HG02870 (cell line): Measurements from ENCODE around the gene LRRK1.

Source experiments
- ATAC-seq: cut with Tn5 transposase; IDR thresholded peaks from one replicate; pipeline ENCODE4 v1.9.1; 2021; ENCODE audit warnings: mild to moderate bottlenecking, moderate library complexity; ENCODE audit not compliant: unreplicated experiment

The LRRK1 gene

DNA sequence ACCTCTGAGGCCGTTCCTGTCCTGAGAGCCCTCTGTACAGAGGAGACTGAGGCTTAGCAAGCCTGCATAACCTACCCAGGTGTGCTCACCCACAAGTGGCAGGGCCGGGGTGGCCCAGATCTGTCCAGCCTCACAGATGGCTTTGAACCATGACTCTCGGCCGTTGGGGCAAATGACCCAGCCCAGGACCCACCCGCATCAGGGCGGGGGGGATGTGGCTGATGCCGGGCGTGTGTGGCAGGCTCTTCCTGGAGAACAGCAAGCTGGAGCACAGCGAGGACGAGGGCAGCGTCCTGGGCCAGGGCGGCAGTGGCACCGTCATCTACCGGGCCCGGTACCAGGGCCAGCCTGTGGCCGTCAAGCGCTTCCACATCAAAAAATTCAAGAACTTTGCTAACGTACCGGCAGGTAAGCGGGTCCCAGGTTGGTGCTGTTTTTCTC, 133.5 kb downstream of the LRRK1 start:
- ATAC-seq = no peak

DNA sequence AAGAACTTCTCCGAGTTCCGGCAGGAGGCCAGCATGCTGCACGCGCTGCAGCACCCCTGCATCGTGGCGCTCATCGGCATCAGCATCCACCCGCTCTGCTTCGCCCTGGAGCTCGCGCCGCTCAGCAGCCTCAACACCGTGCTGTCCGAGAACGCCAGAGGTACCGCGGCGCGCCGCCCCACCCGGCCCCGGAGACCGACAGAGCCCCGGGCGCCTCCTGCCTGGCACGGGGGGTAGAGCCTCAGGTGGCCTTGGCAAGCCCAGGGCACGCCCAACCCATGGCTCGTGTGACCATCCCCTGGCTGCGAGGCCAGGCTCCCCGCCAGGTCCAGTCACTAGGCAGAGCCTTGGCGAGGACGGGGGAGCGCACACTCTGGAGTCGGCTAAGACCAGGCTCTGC, 134.1 kb downstream of the LRRK1 start:
- no peak for ATAC-seq

DNA sequence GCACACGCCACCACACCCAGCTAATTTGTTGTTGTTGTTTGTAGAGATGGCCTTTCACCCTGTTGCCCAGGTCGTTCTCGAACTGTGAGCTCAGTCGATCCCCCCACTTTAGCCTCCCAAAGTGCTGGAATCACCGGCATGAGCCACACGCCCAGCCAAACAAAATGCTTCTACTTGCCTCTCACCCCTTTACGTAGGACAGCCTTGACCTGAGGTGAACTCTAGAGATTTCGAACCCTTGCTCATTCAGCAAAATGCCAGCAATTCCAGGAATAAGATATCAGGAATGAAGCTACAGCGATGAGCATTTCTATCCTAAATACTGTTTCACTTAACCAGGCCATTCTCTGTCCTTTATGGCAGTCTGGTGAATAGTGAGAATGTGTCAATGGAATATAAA, 135.0 kb downstream of the LRRK1 start:
- ATAC-seq = no peak

DNA sequence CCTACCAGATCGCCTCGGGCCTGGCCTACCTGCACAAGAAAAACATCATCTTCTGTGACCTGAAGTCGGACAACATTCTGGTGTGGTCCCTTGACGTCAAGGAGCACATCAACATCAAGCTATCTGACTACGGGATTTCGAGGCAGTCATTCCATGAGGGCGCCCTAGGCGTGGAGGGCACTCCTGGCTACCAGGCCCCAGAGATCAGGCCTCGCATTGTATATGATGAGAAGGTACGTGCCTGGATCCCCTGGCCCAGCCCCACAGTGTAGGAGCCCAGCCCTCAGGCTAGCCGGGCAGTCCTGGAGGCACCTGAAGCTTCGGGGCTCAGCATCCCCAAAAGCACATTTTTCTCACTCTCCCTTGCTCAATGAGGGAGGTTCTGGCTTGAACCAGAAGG, 135.8 kb downstream of the LRRK1 start:
- no peak for ATAC-seq

DNA sequence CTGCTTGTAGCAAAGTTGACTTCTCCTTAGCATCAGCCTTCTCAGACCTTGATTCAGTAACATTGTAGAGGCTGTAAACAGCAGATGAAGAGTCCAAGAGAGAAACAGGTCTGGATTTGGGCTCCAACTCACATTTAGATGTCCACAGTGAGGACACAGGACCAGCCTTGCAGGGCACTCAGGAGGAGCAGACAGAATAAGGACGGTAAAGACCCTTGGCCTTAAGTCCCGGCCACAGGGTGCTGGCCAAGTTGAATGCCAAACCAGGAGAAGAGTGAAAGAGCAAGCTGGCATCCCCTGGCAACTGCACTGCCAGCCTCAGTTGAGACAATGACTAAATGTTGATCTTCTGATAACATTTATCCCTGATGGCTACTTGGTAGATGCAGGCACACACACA, 136.3 kb downstream of the LRRK1 start:
- ATAC-seq = no peak

DNA sequence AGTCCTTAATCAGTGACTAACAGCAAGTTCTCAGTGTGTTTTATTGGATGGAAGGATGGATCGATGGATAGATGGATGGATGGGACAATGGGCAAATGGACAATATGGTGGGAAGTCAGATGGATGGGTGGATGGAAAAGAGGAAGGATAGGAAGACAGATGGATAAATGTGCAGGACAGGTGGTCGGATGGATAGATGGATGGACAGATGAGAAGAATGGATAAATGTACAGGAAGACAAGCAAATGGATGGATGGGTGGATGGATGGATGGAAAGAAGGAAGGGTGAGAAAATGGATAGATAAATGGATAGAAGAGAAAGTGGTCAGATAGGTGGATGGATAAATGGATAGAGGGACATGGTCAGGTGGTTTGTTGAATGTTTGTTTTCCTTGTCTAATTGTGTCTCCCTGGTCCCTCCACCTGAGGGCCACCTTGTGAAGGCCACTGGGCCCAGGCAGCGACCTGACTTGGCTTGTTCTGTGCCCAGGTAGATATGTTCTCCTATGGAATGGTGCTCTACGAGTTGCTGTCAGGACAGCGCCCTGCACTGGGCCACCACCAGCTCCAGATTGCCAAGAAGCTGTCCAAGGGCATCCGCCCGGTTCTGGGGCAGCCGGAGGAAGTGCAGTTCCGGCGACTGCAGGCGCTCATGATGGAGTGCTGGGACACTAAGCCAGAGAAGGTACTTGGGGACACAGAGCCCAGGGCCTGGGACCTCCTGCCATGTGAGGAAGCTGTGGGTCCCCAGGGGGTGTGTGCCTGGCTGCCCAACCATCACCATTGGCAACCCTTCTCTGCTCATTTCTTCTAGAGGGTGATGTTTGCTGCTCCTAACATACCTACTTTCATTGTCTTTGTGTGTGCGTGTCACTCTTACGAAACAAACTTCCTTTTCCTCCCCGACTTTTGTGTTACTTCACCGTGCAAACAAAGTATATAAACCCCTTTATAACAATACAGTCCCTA, 137.5 kb downstream of the LRRK1 start:
- ATAC-seq = no peak

DNA sequence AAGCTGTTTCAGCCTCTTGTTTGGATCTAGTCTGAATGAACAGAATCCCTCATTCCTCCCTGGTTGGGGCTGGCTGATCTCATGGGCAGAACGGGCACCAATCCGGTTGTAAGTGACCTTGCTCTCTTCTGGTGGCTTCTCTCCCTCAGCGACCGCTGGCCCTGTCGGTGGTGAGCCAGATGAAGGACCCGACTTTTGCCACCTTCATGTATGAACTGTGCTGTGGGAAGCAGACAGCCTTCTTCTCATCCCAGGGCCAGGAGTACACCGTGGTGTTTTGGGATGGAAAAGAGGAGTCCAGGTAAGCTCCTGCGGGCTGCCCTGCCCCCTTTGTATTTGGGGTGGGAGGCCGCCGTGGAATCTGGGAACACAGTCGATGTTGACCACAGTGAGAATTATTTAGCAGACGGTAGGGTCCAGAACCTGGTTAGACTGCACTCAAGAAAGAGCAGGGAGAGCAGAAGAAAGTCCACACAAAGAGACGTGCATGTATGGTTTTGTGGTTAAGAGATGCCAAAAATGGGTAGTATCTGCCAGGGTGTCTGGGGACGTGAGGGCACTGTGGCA, 138.8 kb downstream of the LRRK1 start:
- no peak for ATAC-seq

DNA sequence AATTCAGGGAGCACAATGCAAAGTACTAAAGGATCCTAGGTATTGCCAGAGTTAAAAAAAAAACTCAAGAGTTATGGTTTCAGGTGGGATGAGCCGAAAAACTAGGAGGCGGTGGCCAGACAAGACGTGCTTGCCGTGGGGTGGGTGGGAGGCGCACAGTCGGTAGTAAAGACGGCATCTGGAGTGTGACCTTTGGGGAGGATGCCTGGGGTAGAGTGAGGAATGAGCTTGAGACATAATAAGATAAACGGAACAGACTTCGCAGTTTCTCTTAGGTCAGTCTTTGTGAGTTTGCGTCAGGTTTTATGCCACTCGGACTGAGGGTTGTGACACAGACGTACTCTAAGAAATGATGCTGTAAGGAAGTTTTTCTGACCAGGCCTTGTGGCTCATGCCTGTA, 139.6 kb downstream of the LRRK1 start:
- no peak for ATAC-seq

DNA sequence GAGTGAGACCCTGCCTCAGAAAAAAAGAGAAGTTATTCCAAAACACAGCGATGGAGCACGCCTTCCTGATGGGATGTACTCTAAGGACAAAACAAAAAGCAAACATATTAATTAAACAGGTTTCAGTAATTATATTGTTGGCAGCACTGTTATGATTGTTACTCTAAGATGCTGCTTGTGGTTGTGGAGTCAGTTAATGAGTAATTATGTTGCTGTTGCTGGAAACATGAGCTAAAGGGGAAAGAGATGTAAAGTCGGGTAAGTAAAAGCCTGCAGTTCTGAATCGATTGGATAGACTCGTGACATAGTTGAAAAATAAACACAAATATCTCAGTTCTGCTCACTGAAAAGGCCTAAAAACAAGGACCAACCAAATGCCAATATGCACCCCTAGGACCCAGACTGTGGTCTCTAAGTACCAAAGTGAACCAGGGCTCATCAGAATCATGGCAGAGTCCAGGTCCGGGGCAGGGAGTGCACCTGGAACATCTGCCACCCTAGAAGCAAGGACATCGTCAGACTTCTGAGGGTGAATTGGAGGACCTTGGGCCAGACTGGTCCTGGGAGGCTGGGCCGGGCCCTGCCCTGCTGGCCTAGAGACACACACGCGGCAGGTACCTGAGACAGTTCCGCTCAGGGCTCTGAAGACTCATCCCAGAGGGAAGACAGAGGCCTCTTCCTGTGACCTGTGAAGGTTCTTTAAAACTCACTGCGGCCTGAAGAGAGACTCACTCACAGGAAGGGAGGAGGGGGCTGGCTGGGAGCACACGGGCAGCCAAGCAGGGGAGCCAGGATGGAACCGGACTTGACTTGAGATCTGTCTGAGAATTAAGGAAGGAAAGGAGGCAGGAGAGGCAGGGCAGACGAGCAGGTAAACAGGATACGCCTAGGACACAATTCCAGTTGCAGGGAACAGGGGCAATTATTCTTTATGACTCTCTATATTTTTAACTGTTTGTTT, 140.5 kb downstream of the LRRK1 start:
- no peak for ATAC-seq

DNA sequence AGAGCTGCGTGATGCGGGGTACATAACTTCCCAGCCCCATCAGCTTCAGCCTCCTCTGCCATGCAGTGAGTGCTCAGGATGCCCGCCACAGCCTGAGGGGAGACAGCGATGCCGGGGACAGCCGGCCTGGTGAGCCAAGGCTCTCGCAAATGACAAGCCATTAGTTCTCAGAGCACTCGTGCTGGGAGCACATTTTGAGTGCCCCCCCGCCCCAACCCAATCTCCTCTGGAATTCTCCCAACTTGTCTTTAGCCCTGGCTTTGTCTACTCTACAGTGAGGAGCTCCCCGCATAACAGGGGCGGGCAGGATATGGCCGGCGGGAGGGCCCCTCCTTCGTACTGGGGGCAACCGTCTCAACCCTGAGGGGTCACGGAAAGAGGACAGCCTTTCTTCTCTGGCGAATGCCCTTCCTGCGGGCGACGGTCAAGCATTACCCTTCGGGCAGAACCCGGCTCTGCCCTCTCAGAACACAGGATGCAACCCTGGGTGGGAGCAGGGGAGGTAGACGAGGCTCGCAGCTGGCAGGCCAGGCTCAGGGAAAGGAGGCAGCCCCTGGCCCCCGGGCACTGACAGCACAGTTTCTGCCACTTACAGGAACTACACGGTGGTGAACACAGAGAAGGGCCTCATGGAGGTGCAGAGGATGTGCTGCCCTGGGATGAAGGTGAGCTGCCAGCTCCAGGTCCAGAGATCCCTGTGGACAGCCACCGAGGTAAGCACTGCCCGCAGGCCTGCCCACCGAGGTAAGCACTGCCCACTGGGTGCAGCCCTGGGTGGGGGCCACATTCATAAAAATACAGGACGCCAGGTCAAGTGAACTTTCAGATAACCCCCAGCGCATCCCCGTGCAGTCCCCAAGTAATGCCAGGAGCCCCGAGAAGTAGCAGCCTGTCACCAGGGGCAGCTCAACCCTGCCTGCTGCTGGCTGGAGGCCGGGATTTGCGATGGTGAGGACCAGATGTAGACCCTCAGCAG, 141.7 kb downstream of the LRRK1 start:
- no peak for ATAC-seq

DNA sequence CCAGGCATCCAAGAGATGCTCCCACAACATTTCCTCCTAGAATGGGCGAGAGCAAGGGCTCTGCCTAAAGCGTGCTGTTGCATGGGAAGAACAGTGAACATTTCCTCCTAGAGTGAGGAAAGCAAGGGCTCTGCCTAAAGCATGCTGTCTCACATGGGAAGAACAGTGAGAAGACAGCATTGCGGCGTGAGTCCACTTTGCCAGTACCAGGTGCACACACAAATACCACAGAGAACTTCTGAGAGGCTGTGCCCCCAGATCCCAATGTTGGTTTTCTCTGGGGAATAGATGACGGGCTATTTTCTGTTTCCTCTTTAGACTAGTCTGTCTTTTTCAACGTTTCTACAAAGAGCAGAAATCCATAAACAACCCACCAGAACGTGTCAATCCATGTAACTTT, 142.9 kb downstream of the LRRK1 start:
- ATAC-seq = no peak

DNA sequence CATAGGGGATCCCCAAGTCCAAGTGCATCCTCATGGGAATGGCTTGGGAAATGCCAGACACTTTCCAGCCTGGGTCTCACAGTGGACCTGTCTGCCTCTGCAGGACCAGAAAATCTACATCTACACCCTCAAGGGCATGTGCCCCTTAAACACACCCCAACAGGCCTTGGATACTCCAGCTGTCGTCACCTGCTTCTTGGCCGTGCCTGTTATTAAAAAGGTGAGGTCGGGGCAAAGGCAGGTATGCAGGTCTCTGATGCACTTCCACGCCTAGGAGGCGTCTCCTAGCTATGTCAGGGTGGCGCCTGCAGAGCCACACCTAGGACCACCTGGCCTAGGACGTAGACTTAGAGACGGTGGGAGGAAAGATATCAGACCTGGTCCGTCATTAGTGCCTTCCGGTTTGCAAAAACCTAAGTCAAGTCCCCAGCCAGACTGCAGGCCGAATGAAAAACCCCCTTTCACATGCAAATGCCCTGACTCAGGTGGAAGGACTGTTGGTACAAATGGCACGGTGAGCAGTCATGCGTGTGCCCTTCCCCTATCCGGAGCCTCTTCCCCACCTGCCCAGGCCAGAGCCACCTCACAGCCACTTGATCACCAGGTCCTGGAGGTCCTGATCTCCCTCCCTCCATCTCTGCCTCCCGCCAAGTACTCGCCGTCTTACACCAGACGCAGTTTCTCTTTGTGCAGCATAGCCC, 143.5 kb downstream of the LRRK1 start:
- peak; percentile 59 for ATAC-seq

DNA sequence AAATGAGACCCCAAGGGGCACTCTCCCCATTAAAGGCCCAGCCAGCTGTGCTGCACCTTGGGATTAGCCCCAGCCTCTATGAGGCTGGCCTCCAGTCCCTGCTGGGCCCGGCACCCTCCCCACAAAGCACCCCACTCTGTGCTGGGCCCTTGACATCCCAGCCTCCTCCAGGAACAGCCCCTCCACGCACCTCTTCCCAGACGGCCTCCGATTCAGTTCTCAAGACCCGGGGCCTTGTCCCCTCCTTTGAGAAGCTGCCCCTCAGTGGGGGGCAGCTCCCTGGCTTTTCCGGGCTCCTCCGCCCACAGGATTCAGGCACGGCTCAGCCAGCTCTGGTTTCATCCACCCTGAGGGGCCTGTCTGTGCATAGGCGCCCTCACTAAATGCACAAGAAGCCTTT, 144.1 kb downstream of the LRRK1 start:
- no peak for ATAC-seq

DNA sequence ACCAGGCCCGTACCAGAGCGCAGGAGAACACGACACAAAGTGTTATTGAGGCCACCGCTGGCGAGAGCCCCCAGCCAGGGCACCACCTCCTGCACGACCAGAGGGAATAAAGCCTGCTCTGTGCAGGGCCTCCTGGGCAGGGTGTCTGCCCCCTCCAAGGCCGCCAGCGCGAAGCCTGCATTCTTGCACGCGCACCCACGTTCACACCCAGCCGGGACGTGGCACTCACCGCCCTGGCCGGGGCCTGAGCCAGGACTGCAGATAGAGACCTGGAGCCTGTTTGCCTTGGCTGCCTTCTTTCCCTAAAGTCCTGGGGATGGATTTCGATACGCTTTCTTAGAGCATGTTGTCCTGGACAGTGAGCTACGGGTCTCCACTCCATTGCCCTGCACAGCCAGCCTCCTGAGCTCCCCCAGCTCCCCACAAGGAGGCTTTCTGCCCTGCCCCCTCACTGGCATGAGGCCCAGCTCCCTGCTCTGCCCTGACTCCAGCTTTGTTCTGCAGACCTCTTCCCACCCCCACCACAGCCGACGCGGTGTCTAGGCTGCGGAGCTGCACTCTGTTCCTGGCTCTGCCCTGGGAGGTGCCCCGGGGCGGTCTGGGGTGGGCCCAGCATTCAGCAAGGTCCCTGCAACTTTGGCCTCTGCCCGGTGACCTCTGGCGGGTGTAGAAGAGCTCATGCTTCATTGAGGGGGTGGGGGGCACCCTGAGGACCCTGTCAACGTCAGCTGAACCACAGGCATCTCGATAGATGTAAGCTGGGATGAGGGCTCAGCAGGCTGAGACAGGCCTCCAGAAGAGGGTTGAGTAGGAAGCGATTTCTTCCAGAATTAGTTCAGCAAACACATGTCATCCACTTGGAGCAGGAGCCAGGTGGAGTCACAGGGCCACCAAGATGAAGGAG, 145.0 kb downstream of the LRRK1 start:
- no peak for ATAC-seq

DNA sequence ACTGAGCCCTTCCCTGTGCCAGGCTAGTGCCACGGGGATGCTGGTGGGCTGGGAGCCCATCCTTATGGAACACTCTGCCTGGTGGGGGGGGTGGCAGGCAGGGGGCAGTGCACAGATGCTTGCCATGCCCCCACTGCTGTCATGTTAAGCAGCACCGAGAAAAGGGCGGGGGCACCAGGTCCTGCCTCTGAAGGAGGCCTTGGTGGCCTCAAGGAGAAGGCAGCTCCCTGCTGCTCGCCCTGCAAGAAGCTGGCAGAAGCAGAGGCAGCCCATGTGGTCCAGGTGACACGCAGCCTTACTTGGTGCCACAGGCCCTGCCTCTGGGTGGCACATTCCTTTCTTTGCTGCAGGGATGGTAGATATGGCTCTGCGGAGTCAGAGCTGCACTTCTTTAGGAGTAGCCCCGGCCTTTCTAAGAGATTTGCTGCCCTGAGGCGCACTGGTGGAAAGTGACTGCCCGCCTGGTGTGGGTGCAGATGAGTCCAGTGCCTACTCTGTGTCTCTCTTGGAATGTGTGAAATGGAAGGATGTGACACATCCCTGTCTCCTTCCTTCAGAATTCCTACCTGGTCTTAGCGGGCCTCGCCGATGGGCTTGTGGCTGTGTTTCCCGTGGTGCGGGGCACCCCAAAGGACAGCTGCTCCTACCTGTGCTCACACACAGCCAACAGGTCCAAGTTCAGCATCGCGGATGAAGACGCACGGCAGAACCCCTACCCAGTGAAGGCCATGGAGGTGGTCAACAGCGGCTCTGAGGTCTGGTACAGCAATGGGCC, 145.8 kb downstream of the LRRK1 start:
- no peak for ATAC-seq

DNA sequence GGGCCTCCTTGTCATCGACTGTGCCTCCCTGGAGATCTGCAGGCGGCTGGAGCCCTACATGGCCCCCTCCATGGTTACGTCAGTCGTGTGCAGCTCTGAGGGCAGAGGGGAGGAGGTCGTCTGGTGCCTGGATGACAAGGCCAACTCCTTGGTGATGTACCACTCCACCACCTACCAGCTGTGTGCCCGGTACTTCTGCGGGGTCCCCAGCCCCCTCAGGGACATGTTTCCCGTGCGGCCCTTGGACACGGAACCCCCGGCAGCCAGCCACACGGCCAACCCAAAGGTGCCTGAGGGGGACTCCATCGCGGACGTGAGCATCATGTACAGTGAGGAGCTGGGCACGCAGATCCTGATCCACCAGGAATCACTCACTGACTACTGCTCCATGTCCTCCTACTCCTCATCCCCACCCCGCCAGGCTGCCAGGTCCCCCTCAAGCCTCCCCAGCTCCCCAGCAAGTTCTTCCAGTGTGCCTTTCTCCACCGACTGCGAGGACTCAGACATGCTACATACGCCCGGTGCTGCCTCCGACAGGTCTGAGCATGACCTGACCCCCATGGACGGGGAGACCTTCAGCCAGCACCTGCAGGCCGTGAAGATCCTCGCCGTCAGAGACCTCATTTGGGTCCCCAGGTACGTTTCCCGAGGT, 146.5 kb downstream of the LRRK1 start:
- no peak for ATAC-seq
